Measurements from ENCODE around the gene DTNA.

DNA sequence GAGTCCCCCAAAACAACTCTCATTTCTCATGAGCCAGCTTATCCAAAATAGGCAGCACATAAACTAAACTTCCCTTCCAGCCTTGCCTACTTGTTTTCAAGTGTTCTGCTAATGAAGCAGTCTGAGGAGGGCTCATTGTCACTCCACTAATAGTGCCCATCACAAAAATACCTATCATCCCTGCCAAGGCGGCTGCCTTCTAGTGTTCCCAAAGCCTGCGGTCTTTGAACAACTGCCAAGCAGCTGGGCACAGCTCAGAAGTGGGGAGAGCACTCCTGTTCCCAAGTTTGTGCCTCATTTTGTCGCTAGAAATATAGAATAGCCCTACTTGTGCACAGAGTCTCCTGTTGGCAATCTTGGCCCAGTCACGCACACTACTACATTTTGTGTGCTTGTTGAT, 50.3 kb downstream of the DTNA start:
- TF ChIP-seq RAD21 (conservative IDR thresholded peaks at IDR 0.05) (no peak), POLR2AphosphoS5 (IDR thresholded peaks at IDR 0.05) (no peak)
- TF ChIP-seq, protein P1, sequence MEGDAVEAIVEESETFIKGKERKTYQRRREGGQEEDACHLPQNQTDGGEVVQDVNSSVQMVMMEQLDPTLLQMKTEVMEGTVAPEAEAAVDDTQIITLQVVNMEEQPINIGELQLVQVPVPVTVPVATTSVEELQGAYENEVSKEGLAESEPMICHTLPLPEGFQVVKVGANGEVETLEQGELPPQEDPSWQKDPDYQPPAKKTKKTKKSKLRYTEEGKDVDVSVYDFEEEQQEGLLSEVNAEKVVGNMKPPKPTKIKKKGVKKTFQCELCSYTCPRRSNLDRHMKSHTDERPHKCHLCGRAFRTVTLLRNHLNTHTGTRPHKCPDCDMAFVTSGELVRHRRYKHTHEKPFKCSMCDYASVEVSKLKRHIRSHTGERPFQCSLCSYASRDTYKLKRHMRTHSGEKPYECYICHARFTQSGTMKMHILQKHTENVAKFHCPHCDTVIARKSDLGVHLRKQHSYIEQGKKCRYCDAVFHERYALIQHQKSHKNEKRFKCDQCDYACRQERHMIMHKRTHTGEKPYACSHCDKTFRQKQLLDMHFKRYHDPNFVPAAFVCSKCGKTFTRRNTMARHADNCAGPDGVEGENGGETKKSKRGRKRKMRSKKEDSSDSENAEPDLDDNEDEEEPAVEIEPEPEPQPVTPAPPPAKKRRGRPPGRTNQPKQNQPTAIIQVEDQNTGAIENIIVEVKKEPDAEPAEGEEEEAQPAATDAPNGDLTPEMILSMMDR (IDR thresholded peaks at IDR 0.05; ENCODE audit: poor library complexity, severe bottlenecking), result no peak
